ENCODE data around the gene PATL2. TPM values are rescaled to one million over a fixed set of nuclear protein-coding genes. Genes with fewer than 3 reads are reported as not detected.

Gene PATL2
- total RNA-seq, 5 donors from 2014 or later (not counting 1 experiment from before 2014, with no cell fraction given), result 43.5 to 69.7 (median 48.5) TPM

- H3K4me1 ChIP-seq (ENCODE audit: control insufficient read depth in 1 of 2, extremely low read depth in 1 of 2, insufficient read depth in 2 of 2, low read length in 2 of 2), result peaks cover 7 to 61% of the 10 kb centered on the region in 2 experiments
- no peaks in the 10 kb centered on the region for H3K27me3 Mint-ChIP-seq
- WGBS (ENCODE audit: insufficient coverage), result no CpG with 5 or more reads among the region's 3 CpGs
- no peaks in the 10 kb centered on the region for H3K27me3 ChIP-seq (replicated peaks in 1 of 2; ENCODE audit: control insufficient read depth in 2 of 2, extremely low read depth in 1 of 2, insufficient read depth in 2 of 2, low read length in 1 of 2)
- peak within 1 kb of the TSS; percentile 73 to 82 (median 75) for H3K4me3 Mint-ChIP-seq
- no peaks in the 10 kb centered on the region for H3K9me3 ChIP-seq
- peaks cover 71 to 76% (median 73%) of the 10 kb centered on the region in 3 donors for H3K4me1 Mint-ChIP-seq
- ChIA-PET POLR2A (interaction anchor here (0.5 to 5.3 kb wide), 13 partner anchors 9 to 448 kb away, joined by 3 to 132 read pairs (median 5); partner anchors contain the start of genes B2M (in 2 of the 2), PATL2 (in 2 of the 2) and SPG11 (in 2 of the 2)), CTCF (interaction anchor here (0.6 to 5.2 kb wide), 16 partner anchors 9 to 158 kb away, joined by 3 to 153 read pairs (median 6); partner anchors contain the start of genes B2M (in 2 of the 2), PATL2 (in 2 of the 2) and SPG11 (in 1 of the 2))
- ATAC-seq (replicated peaks in 1 of 4), result peak; percentile 53 to 57 (median 55)
- peak within 1 kb of the TSS; percentile 89 for H3K27ac ChIP-seq (ENCODE audit: low read length)
- H3K36me3 ChIP-seq (ENCODE audit: control insufficient read depth in 2 of 2, extremely low read depth in 1 of 2, insufficient read depth in 1 of 2, low read length in 1 of 2), result peaks cover 3 to 11% of the 10 kb centered on the region in 2 donors
- no peaks in the 10 kb centered on the region for H3K9me3 Mint-ChIP-seq
- peak in 1 of 35 experiments; percentile 46 for DNase-seq
- peak within 1 kb of the TSS; percentile 96 to 100 for H3K27ac Mint-ChIP-seq
- H3K36me3 Mint-ChIP-seq, result peaks cover 14% of the 10 kb centered on the region
- H3K4me3 ChIP-seq (ENCODE audit: control insufficient read depth in 1 of 2, extremely low read depth in 1 of 2, low read length in 1 of 2), result peak within 1 kb of the TSS in 1 of 2 donors; percentile 32
These were observed 25.1 kb upstream of the PATL2 start, which contains the start of gene TRIM69 for GRCh38 chr15:44736181-44736765. Gene TRIM69, plus strand, starts transcription at chr15:44736528. Its CDS starts 177 bp downstream, at chr15:44736705.

- H3K9me3 Mint-ChIP-seq, result no peaks in the 10 kb centered on the region
- Histone ChIP-seq H3K27me3 (replicated peaks in 1 of 2; ENCODE audit: control insufficient read depth in 2 of 2, extremely low read depth in 1 of 2, insufficient read depth in 2 of 2, low read length in 1 of 2) (no peaks in the 10 kb centered on the region), H3K4me1 (ENCODE audit: control insufficient read depth in 1 of 2, extremely low read depth in 1 of 2, insufficient read depth in 2 of 2, low read length in 2 of 2) (peaks cover 7 to 67% of the 10 kb centered on the region in 2 experiments), H3K27ac (ENCODE audit: low read length) (peak overlapping the region; percentile 89), H3K36me3 (ENCODE audit: control insufficient read depth in 2 of 2, extremely low read depth in 1 of 2, insufficient read depth in 1 of 2, low read length in 1 of 2) (peaks cover 3 to 11% of the 10 kb centered on the region in 2 donors), H3K9me3 (no peaks in the 10 kb centered on the region), H3K4me3 (ENCODE audit: control insufficient read depth in 1 of 2, extremely low read depth in 1 of 2, low read length in 1 of 2) (peak overlapping the region in 1 of 2 donors; percentile 32)
- H3K4me1 Mint-ChIP-seq, result peaks cover 77 to 81% (median 78%) of the 10 kb centered on the region in 3 donors
- H3K27me3 Mint-ChIP-seq, result no peaks in the 10 kb centered on the region
- DNase-seq, result peak in 8 of 35 experiments; percentile 17 to 59 (median 29)
- WGBS (ENCODE audit: insufficient coverage), result 16% methylated on average over 5 of the region's 8 CpGs
- CTCF ChIA-PET, result interaction anchor here (0.6 to 5.2 kb wide), 13 partner anchors 8 to 157 kb away, joined by 3 to 153 read pairs (median 6); partner anchors contain the start of genes B2M (in 2 of the 2), PATL2 (in 2 of the 2) and SPG11 (in 1 of the 2)
- H3K4me3 Mint-ChIP-seq, result peak overlapping the region; percentile 73 to 82 (median 75)
- peak; percentile 53 to 74 (median 66) for ATAC-seq (replicated peaks in 1 of 4)
- POLR2A ChIA-PET, result interaction anchor here (0.7 to 5.3 kb wide), 12 partner anchors 8 to 666 kb away, joined by 3 to 132 read pairs (median 10); partner anchors contain the start of genes B2M (in 2 of the 2), PATL2 (in 2 of the 2) and SPG11 (in 2 of the 2)
- peak overlapping the region; percentile 96 to 100 for H3K27ac Mint-ChIP-seq
- H3K36me3 Mint-ChIP-seq, result peaks cover 15% of the 10 kb centered on the region
These were observed 24.5 kb upstream of the PATL2 start for GRCh38 chr15:44735482-44736180.

GRCh38 chr15:44734839-44735481, 23.8 kb upstream of the PATL2 start:
- Histone ChIP-seq H3K27me3 (replicated peaks in 1 of 2; ENCODE audit: control insufficient read depth in 2 of 2, extremely low read depth in 1 of 2, insufficient read depth in 2 of 2, low read length in 1 of 2) (no peaks in the 10 kb centered on the region), H3K36me3 (ENCODE audit: control insufficient read depth in 2 of 2, extremely low read depth in 1 of 2, insufficient read depth in 1 of 2, low read length in 1 of 2) (peaks cover 3 to 11% of the 10 kb centered on the region in 2 donors), H3K4me3 (ENCODE audit: control insufficient read depth in 1 of 2, extremely low read depth in 1 of 2, low read length in 1 of 2) (peak overlapping the region in 1 of 2 donors; percentile 32), H3K27ac (ENCODE audit: low read length) (peak overlapping the region; percentile 89), H3K4me1 (ENCODE audit: control insufficient read depth in 1 of 2, extremely low read depth in 1 of 2, insufficient read depth in 2 of 2, low read length in 2 of 2) (peaks cover 7 to 69% of the 10 kb centered on the region in 2 experiments), H3K9me3 (no peaks in the 10 kb centered on the region)
- ATAC-seq (replicated peaks in 1 of 4), result no peak
- Mint-ChIP-seq H3K4me3 (peak overlapping the region; percentile 73 to 82 (median 75)), H3K27me3 (no peaks in the 10 kb centered on the region), H3K9me3 (no peaks in the 10 kb centered on the region), H3K27ac (peak overlapping the region; percentile 96 to 100), H3K4me1 (peaks cover 76 to 81% (median 81%) of the 10 kb centered on the region in 3 donors), H3K36me3 (peaks cover 15% of the 10 kb centered on the region)
- ChIA-PET CTCF (interaction anchor here (0.5 to 5.2 kb wide), 11 partner anchors 7 to 993 kb away, joined by 3 to 153 read pairs (median 6); partner anchors contain the start of genes B2M (in 1 of the 2), PATL2 (in 1 of the 2) and SPG11 (in 1 of the 2)), POLR2A (interaction anchor here (0.8 to 5.3 kb wide), 10 partner anchors 7 to 667 kb away, joined by 3 to 132 read pairs (median 19); partner anchors contain the start of genes B2M (in 2 of the 2), PATL2 (in 2 of the 2) and SPG11 (in 2 of the 2))
- no CpG with 5 or more reads among the region's 2 CpGs for WGBS (ENCODE audit: insufficient coverage)
- peak in 1 of 35 experiments; percentile 25 for DNase-seq

GRCh38 chr15:44729408-44730127, 18.4 kb upstream of the PATL2 start:
- H3K27me3 Mint-ChIP-seq, result no peaks in the 10 kb centered on the region
- 0% methylated on average over 12 of the region's 21 CpGs for WGBS (ENCODE audit: insufficient coverage)
- H3K4me1 Mint-ChIP-seq, result peaks cover 69 to 82% (median 77%) of the 10 kb centered on the region in 3 donors
- no peaks in the 10 kb centered on the region for H3K9me3 Mint-ChIP-seq
- H3K4me1 ChIP-seq (ENCODE audit: control insufficient read depth in 1 of 2, extremely low read depth in 1 of 2, insufficient read depth in 2 of 2, low read length in 2 of 2), result peaks cover 34 to 76% of the 10 kb centered on the region in 2 experiments
- H3K27me3 ChIP-seq (replicated peaks in 1 of 2; ENCODE audit: control insufficient read depth in 2 of 2, extremely low read depth in 1 of 2, insufficient read depth in 2 of 2, low read length in 1 of 2), result no peaks in the 10 kb centered on the region
- ATAC-seq (replicated peaks in 1 of 4) (peak; percentile 9 to 25 (median 18)), DNase-seq (peak in 10 of 35 experiments; percentile 24 to 62 (median 36))
- ChIA-PET POLR2A (interaction anchor here (0.6 to 8.5 kb wide), 8 partner anchors 8 to 441 kb away, joined by 3 to 289 read pairs (median 22); partner anchors contain the start of genes B2M (in 2 of the 2), PATL2 (in 2 of the 2), SPG11 (in 2 of the 2) and GOLM2 (in 1 of the 2)), CTCF (interaction anchor here (0.6 to 6.4 kb wide), 11 partner anchors 8 to 442 kb away, joined by 3 to 97 read pairs (median 5); partner anchors contain the start of genes SPG11 (in 2 of the 2), B2M (in 1 of the 2), GOLM2 (in 1 of the 2) and PATL2 (in 1 of the 2))
- peak overlapping the region; percentile 99 for H3K27ac ChIP-seq (ENCODE audit: low read length)
- peak overlapping the region; percentile 94 to 100 (median 100) for H3K4me3 Mint-ChIP-seq
- peak overlapping the region; percentile 71 to 79 for H3K4me3 ChIP-seq (ENCODE audit: control insufficient read depth in 1 of 2, extremely low read depth in 1 of 2, low read length in 1 of 2)
- no peaks in the 10 kb centered on the region for H3K9me3 ChIP-seq
- peaks cover 0 to 11% of the 10 kb centered on the region in 2 donors for H3K36me3 ChIP-seq (ENCODE audit: control insufficient read depth in 2 of 2, extremely low read depth in 1 of 2, insufficient read depth in 1 of 2, low read length in 1 of 2)
- H3K36me3 Mint-ChIP-seq, result peaks cover 15% of the 10 kb centered on the region
- peak overlapping the region; percentile 99 to 100 for H3K27ac Mint-ChIP-seq

Data from T-cell (primary cell).